NB4 (cell line): ENCODE data around the gene TEX22.

Experiments
- DNase-seq: peaks from one replicate; pipeline ENCODE4 v3.0.0; 2010; ENCODE audit warnings: low read depth
- H3K4me3 ChIP-seq: one replicate; pipeline ENCODE4 v1.5.1; 2011; ENCODE audit warnings: mild to moderate bottlenecking, low read depth, low read length, moderate library complexity
- MAX ChIP-seq: IDR thresholded peaks from 2 replicates; pipeline ENCODE4 v1.6.1; 2011; ENCODE audit warnings: low read depth, low read length
- MYC ChIP-seq: IDR thresholded peaks from 2 replicates; pipeline ENCODE4 v1.6.1; 2011; ENCODE audit warnings: low read depth, low read length
- POLR2A ChIP-seq: IDR thresholded peaks from 2 replicates; pipeline ENCODE4 v1.6.1; 2011; ENCODE audit warnings: mild to moderate bottlenecking; ENCODE audit not compliant: insufficient read length; ENCODE audit errors: extremely low read depth
- TF ChIP-seq, protein P1 (sequence below): IDR thresholded peaks from one replicate; pipeline ENCODE4 v1.5.1; 2012; ENCODE audit warnings: low read depth, low read length

TEX22 gene

GRCh38 chr14:105422695-105423487, 24.6 kb downstream of the TEX22 start:
- no peak for DNase-seq
- TF ChIP-seq MAX (no peak), MYC (no peak), POLR2A (no peak)
- TF ChIP-seq, protein P1, sequence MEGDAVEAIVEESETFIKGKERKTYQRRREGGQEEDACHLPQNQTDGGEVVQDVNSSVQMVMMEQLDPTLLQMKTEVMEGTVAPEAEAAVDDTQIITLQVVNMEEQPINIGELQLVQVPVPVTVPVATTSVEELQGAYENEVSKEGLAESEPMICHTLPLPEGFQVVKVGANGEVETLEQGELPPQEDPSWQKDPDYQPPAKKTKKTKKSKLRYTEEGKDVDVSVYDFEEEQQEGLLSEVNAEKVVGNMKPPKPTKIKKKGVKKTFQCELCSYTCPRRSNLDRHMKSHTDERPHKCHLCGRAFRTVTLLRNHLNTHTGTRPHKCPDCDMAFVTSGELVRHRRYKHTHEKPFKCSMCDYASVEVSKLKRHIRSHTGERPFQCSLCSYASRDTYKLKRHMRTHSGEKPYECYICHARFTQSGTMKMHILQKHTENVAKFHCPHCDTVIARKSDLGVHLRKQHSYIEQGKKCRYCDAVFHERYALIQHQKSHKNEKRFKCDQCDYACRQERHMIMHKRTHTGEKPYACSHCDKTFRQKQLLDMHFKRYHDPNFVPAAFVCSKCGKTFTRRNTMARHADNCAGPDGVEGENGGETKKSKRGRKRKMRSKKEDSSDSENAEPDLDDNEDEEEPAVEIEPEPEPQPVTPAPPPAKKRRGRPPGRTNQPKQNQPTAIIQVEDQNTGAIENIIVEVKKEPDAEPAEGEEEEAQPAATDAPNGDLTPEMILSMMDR = no peak
- peak overlapping the region; percentile 7 for H3K4me3 ChIP-seq

- no peak overlapping the region for H3K4me3 ChIP-seq
- no peak for DNase-seq
- no peak for TF ChIP-seq MAX
- no peak for TF ChIP-seq POLR2A
Observed at GRCh38 chr14:105423488-105424195, 25.3 kb downstream of the TEX22 start.

DNA sequence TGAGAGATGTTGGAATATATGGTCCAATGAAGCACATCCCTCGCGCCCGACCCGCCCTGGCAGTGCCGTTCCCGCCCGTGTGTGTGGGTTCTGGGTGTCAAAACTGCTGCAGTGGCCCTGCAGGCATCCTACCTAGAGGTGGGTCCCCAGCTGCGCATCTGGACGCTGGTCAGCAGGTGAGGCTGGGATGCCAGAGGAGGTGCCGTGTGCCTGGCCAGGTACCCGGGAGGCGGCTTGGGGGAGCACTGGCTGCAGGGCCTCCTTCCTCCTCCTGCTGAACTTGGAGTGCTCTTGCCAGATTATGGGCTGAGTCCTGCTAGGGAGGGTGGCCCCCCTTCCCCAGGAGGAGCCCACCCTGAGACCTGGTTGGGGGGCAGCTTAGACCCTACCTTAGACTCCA, 26.5 kb downstream of the TEX22 start:
- no peak overlapping the region for H3K4me3 ChIP-seq
- no peak for TF ChIP-seq MAX
- DNase-seq = no peak

DNA sequence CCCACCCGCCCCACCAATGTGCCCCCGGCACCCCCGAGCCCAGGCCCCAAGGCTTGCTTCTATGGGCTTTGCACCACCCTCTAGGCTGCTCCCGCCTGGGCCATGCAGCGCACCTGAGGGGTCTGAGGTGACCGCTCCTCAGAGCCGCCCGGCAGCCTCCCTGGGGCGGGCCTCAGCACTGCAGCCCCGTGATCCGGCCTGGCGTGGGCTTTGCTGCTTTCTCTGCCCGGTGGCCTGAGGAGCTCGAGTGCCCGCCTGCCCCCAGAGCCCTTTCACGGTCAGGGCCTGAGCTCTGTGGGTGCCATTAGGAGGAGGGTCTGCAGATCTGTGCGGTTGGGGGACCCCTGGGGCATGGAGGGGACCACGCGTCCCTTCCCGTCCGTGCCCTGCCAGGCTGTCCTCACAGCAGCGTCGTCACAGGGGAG, 27.5 kb downstream of the TEX22 start:
- no peak for TF ChIP-seq POLR2A
- TF ChIP-seq, protein P1 = no peak
- no peak for TF ChIP-seq MAX
- no peak for TF ChIP-seq MYC
- no peak overlapping the region for H3K4me3 ChIP-seq
- DNase-seq = no peak

DNA sequence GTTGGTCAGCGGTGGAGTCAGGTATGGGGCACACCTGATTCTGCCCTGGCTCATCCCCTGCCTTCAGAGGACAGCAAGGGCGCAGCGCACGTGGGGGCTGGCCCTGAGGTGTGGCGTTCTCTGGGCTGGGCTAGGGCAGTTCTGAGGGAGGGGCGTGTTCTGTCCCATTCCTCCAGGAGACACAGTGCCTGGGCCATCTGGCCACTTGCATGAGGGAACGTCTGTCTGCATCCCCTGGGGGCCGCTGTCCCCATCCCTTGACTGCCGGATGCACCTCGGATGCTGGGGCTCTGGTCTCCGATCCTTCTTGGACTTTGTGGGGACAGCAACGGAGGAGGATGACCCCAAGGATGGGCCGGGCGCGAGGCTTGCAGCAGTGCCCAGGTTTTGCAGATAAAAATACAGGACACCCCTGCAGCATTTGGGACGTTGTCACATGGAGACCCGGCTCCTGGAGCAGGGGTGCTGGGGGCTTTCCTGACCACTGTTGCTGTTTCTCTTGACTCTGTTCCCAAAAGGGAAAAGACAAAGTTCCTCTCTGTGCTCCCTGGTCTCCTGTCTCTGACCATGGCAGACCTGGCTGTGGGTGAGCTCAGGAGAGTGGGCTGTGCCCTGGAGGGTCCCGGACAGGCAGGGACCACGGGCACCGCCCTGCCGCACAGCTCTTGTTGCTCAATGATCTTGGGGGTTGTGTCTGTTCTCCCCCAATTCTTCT, 28.2 kb downstream of the TEX22 start:
- no peak for DNase-seq
- TF ChIP-seq, protein P1 = no peak
- TF ChIP-seq MAX (no peak), MYC (no peak), POLR2A (no peak)
- no peak overlapping the region for H3K4me3 ChIP-seq

DNA sequence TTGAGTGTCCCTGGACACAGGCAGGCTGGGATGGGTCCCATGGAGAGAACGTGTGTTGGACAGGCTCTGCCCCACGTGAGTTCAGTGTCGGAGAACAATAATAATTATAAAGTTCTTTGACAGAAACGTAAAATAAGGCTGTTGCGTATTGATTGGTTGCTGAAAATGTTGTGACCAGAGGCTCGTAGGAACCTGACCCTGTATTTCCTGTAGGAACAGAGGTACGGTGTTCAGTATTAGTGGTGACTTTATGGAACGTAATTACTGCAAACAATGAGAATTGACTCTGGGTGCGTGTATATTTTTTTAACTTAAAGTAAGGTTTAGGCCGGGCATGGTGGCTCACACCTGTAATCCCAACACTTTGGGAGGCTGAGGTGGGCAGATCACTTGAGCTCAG, 29.1 kb downstream of the TEX22 start:
- DNase-seq = no peak
- no peak overlapping the region for H3K4me3 ChIP-seq
- TF ChIP-seq POLR2A (no peak), MYC (no peak), MAX (no peak)
- TF ChIP-seq, protein P1 = no peak
